Uterus (tissue), 4 donors: ENCODE data around the gene NAV3. TPM values are rescaled to one million over a fixed set of nuclear protein-coding genes. Genes with fewer than 3 reads are reported as not detected.

Experiments
- DNase-seq, 2 donors: peaks; one replicate each; pipeline ENCODE4 v3.0.0-alpha.2; 2019 to 2020
- H3K27ac ChIP-seq, 2 donors: fragments of 200-600 bp; sonication (generic); 1 replicate in 1 of 2; 2 replicates in 1 of 2; pipeline ENCODE4 v1.5.1; 2016 to 2018
- H3K27me3 ChIP-seq, 2 donors: fragments of 200-600 bp; sonication (generic); one replicate each; pipeline ENCODE4 v1.5.1; 2018 to 2019; ENCODE audit warnings: control low read depth in 1 of 2
- H3K36me3 ChIP-seq, 2 donors: fragments of 200-600 bp; sonication (generic); one replicate each; pipeline ENCODE4 v1.5.1; 2019; ENCODE audit warnings: control low read depth in 1 of 2
- H3K4me1 ChIP-seq, 2 donors: fragments of 200-600 bp; sonication (generic); one replicate each; pipeline ENCODE4 v1.5.1; 2018 to 2019; ENCODE audit warnings: control low read depth in 1 of 2
- H3K4me3 ChIP-seq, 2 donors: fragments of 200-600 bp; sonication (generic); 1 replicate in 1 of 2; 2 replicates in 1 of 2; pipeline ENCODE4 v1.5.1; 2018 to 2019; ENCODE audit warnings: mild to moderate bottlenecking in 1 of 2
- H3K9me3 ChIP-seq, 2 donors: fragments of 200-600 bp; sonication (generic); one replicate each; pipeline ENCODE4 v1.5.1; 2019; ENCODE audit warnings: control low read depth in 1 of 2
- CTCF ChIP-seq, 4 experiments: fragments of 200-600 bp in 2 of 4; fragments of 450-650 bp in 2 of 4; sonication (generic) in 2 of 4; IDR thresholded peaks; one replicate each; pipeline ENCODE4 v1.5.1; 2016 to 2019; ENCODE audit warnings: antibody characterized with exemption in 4 of 4, mild to moderate bottlenecking in 2 of 4, moderate library complexity in 1 of 4
- POLR2A ChIP-seq, 2 donors: fragments of 450-650 bp; IDR thresholded peaks; one replicate each; pipeline ENCODE4 v1.6.1; 2016; ENCODE audit warnings: antibody characterized with exemption in 2 of 2, mild to moderate bottlenecking in 1 of 2, moderate library complexity in 1 of 2
- intact Hi-C: fragments of 100-400 bp; cut with DNase I; formaldehyde crosslinking; loops from one replicate; pipeline ENCODE4 v1.15.1; 2023; ENCODE audit warnings: low total_unique reads
- total RNA-seq, 4 donors: library from RNA; depleted of rRNA in 3 of 4; stranded (reverse); fragments of >200 nt in 3 of 4; gene quantifications; one replicate each; pipeline versions ENCODE4 v1.1.0 to v1.2.4, GENCODE V29; 2014 to 2023
- donor health status: DM: yes; HTN: yes; CAD: no.

The NAV3 gene
- total RNA-seq, 4 donors from 2014 or later, result 7.2 to 33.9 (median 13.0) TPM

GRCh38 chr12:78164154-78164553 lies 333.5 kb downstream of the NAV3 start:
- DNase-seq, result no peak
- H3K27ac ChIP-seq, result no peak overlapping the region
- no peaks in the 10 kb centered on the region for H3K36me3 ChIP-seq
- H3K27me3 ChIP-seq, result no peaks in the 10 kb centered on the region
- H3K4me1 ChIP-seq, result no peaks in the 10 kb centered on the region
- intact Hi-C loops, result no loop called here
- TF ChIP-seq POLR2A (IDR thresholded peaks at IDR 0.05) (no peak), CTCF (IDR thresholded peaks at IDR 0.05) (no peak)
- no peak overlapping the region for H3K4me3 ChIP-seq
- no peaks in the 10 kb centered on the region for H3K9me3 ChIP-seq

DNA sequence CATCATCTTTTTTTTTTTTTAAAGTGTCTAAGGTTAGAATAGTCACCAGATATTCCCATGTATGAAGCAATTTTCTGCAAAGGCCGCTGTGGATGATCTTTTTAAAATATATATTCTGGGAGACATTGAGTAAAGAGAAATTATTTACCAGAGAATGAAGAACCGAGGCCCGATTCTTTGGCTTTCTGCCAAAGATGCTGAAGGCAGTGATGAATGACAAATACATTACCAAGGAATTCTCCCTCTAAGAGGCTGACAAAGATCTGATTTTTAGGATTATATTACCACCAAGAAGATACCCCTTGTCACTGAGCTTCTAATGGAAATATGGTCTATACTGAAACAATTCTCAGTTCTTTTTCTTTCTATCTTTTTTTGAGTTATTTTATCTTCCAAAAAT lies 336.8 kb downstream of the NAV3 start:
- Histone ChIP-seq H3K27me3 (no peaks in the 10 kb centered on the region), H3K4me1 (no peaks in the 10 kb centered on the region), H3K27ac (no peak overlapping the region), H3K4me3 (no peak overlapping the region), H3K9me3 (no peaks in the 10 kb centered on the region), H3K36me3 (no peaks in the 10 kb centered on the region)
- no peak for DNase-seq
- no peak for TF ChIP-seq POLR2A (IDR thresholded peaks at IDR 0.05)
- TF ChIP-seq CTCF (IDR thresholded peaks at IDR 0.05), result no peak
- intact Hi-C loops, result no loop called here

DNA sequence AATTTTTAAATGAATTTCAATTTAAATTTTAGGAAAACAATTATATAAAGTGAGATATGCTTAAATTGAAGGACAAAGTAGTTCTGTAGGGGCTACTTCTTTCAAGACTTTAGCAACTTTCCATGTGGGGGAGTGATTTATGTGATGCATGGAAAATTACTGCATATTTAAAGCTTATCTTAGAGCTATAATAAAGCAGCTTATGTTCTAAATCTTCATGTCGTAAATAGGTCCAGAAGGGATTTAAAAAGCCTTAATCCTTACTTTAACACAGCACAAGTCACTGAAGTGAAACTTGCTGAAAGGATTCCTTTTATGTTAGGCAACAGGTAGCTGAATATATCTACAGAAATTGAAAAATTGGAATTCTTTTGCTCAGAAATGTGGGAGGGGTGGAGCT lies 340.4 kb downstream of the NAV3 start:
- DNase-seq, result no peak
- no peak for TF ChIP-seq CTCF (IDR thresholded peaks at IDR 0.05)
- H3K27ac ChIP-seq, result no peak overlapping the region
- no peaks in the 10 kb centered on the region for H3K4me1 ChIP-seq
- intact Hi-C loops, result no loop called here
- H3K9me3 ChIP-seq, result no peaks in the 10 kb centered on the region
- H3K4me3 ChIP-seq, result no peak overlapping the region
- no peaks in the 10 kb centered on the region for H3K27me3 ChIP-seq
- H3K36me3 ChIP-seq, result no peaks in the 10 kb centered on the region

- H3K4me3 ChIP-seq, result no peak overlapping the region
- no peak for DNase-seq
- H3K36me3 ChIP-seq, result no peaks in the 10 kb centered on the region
- TF ChIP-seq POLR2A (IDR thresholded peaks at IDR 0.05), result no peak
- no peak for TF ChIP-seq CTCF (IDR thresholded peaks at IDR 0.05)
- H3K4me1 ChIP-seq, result no peaks in the 10 kb centered on the region
- no peak overlapping the region for H3K27ac ChIP-seq
- intact Hi-C loops, result no loop called here
- H3K9me3 ChIP-seq, result no peaks in the 10 kb centered on the region
- no peaks in the 10 kb centered on the region for H3K27me3 ChIP-seq
Observed at GRCh38 chr12:78176643-78177042, 345.9 kb downstream of the NAV3 start.

GRCh38 chr12:78177298-78177697 lies 346.6 kb downstream of the NAV3 start:
- Histone ChIP-seq H3K27me3 (no peaks in the 10 kb centered on the region), H3K4me3 (no peak overlapping the region), H3K27ac (no peak overlapping the region), H3K36me3 (no peaks in the 10 kb centered on the region), H3K4me1 (no peaks in the 10 kb centered on the region), H3K9me3 (no peaks in the 10 kb centered on the region)
- intact Hi-C loops, result no loop called here
- DNase-seq, result no peak
- TF ChIP-seq CTCF (IDR thresholded peaks at IDR 0.05), result no peak
